K562 (cell line): Measurements from ENCODE around the gene C9. TPM values are rescaled to one million over a fixed set of nuclear protein-coding genes. Genes with fewer than 3 reads are reported as not detected.
A peak's percentile ranks its signal among the peaks of the same experiment; 100 is the strongest.

Experiments
- BACH1 ChIP-seq: fragments of 200-800 bp; sonication (Bioruptor generic); IDR thresholded peaks from 2 replicates; pipeline ENCODE4 v1.6.1; 2016; ENCODE audit warnings: missing genetic modification characterization, missing compliant biosample characterization
- ELF2 ChIP-seq: fragments of 250-450 bp; sonication (Bioruptor Pico); IDR thresholded peaks from 2 replicates; pipeline ENCODE4 v1.5.0; 2021; ENCODE audit warnings: mild to moderate bottlenecking
- MEIS2 ChIP-seq: fragments of 450-650 bp; IDR thresholded peaks from 2 replicates; pipeline ENCODE4 v1.6.1; 2014; ENCODE audit warnings: mild to moderate bottlenecking; ENCODE audit not compliant: partially characterized antibody
- MITF ChIP-seq: IDR thresholded peaks from 2 replicates; pipeline ENCODE4 v1.6.1; 2014; ENCODE audit warnings: antibody characterized with exemption
- SUPT5H ChIP-seq: fragments of 450-650 bp; IDR thresholded peaks from 2 replicates; pipeline ENCODE4 v1.6.1; 2016
- TEAD1 ChIP-seq, 2 experiments: fragments of 450-650 bp in 1 of 2; sonication (generic) in 1 of 2; formaldehyde crosslinking; IDR thresholded peaks; 2 replicates each; pipeline versions ENCODE4 v1.4.0 to v1.8.0; 2020 to 2022; ENCODE audit warnings: mild to moderate bottlenecking in 2 of 2, missing genetic modification reagents in 1 of 2
- polyA plus RNA-seq, 8 experiments: library from polyadenylated mRNA; depleted of rRNA in 4 of 8; stranded (reverse) in 5 of 8; unstranded in 3 of 8; fragments of >200 nt; fragmentation: Nextera tagmentation in 2 of 8; fragmentation: Illumina TruSeq in 1 of 8; extraction: Ambion mirVana in 2 of 8; extraction: Trizol in 1 of 8; gene quantifications; 2 replicates each; pipeline versions ENCODE4 v1.2.1 to v1.2.3, GENCODE V29; 2011 to 2014; ENCODE audit warnings: inconsistent platforms in 1 of 8, missing spikeins in 1 of 8
- total RNA-seq, 7 experiments: library from RNA; depleted of rRNA in 6 of 7; stranded (reverse); fragments of >200 nt in 6 of 7; fragmentation: Illumina TruSeq in 2 of 7; extraction: Trizol in 2 of 7; gene quantifications; 2 replicates each; pipeline versions ENCODE4 v1.2.1 to v1.2.3, GENCODE V29; 2011 to 2021; ENCODE audit warnings: low replicate concordance in 1 of 7
- TF ChIP-seq, protein P1 (sequence below): fragments of 450-650 bp; IDR thresholded peaks from 2 replicates; pipeline ENCODE4 v1.6.1; 2016; ENCODE audit warnings: antibody characterized with exemption
- TF ChIP-seq, protein P2 (sequence below), 3 experiments: fragments of 200-800 bp in 1 of 3; fragments of 250-450 bp in 1 of 3; fragments of 450-650 bp in 1 of 3; sonication (Bioruptor Pico) in 1 of 3; sonication (Bioruptor generic) in 1 of 3; formaldehyde crosslinking in 1 of 3; IDR thresholded peaks; 2 replicates each; pipeline versions ENCODE4 v1.6.1 to v1.8.0; 2016 to 2022; ENCODE audit warnings: mild to moderate bottlenecking in 2 of 3, missing genetic modification characterization in 2 of 3, missing compliant biosample characterization in 1 of 3, moderate library complexity in 1 of 3

The C9 gene
- total and polyA plus RNA-seq, 9 of the 15 experiments (the other 6 are each of a cell fraction or from before 2014, with no cell fraction given) = 0.08 to 0.38 TPM; not detected in 7

DNA sequence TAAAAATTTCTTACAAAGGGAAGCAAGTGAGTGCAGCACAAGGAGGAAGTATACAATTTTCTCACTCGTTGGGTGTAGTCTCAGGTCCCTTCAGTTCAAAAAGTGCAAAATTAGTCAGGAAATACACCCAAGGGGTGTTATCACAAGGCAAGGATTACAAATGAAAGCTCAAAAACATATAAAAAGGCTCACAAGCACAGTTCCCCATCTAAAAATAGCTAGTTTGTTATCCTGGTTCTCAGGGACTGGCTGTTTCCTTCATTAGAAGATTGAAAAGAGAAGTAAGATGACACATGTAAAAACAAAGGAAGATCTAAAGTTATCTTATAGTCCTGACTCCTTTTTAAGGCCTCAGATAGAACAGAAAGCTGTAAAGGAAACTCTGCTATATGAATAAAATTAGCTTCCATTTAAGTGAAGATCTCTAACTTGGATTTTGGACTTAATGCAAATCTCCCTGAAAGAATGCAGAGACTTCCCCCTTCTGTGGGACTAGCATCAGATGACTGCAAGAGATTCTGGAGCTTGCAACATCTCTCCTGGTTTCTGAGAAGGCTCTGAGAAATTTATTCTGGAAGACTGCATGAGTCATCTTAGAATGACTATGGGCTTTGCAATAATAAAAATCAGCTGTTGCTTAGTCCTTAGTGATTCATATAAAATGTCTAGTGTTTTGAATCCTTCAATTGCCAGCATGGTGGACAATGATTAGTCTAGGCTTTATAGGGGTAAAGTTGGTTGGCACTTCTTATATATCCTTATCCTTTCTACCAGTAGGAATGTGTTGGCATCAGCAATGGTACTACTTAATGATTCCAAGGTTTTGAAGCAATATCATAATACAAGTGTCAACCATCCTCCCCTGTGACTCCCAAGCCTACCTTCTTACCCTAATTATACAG, 35.1 kb upstream of the C9 start (continued):
- TF ChIP-seq TEAD1 (CRISPR knock-in tag; IDR thresholded peaks at IDR 0.05) (peak in 1 of 2 experiments; percentile 69; a peak in 1 of 4 replicates), MITF (peak; percentile 48; the same call in 1 of the 2 replicates), MEIS2 (peak; percentile 25), ELF2 (CRISPR knock-in tag) (no peak), BACH1 (peak; percentile 75), SUPT5H (no peak)
- TF ChIP-seq, protein P1, sequence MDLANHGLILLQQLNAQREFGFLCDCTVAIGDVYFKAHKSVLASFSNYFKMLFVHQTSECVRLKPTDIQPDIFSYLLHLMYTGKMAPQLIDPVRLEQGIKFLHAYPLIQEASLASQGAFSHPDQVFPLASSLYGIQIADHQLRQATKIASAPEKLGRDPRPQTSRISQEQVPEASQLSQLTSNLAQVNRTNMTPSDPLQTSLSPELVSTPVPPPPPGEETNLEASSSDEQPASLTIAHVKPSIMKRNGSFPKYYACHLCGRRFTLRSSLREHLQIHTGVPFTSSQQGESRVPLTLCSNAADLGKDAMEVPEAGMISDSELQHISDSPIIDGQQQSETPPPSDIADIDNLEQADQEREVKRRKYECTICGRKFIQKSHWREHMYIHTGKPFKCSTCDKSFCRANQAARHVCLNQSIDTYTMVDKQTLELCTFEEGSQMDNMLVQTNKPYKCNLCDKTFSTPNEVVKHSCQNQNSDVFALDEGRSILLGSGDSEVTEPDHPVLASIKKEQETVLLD = no peak
- TF ChIP-seq, protein P2, sequence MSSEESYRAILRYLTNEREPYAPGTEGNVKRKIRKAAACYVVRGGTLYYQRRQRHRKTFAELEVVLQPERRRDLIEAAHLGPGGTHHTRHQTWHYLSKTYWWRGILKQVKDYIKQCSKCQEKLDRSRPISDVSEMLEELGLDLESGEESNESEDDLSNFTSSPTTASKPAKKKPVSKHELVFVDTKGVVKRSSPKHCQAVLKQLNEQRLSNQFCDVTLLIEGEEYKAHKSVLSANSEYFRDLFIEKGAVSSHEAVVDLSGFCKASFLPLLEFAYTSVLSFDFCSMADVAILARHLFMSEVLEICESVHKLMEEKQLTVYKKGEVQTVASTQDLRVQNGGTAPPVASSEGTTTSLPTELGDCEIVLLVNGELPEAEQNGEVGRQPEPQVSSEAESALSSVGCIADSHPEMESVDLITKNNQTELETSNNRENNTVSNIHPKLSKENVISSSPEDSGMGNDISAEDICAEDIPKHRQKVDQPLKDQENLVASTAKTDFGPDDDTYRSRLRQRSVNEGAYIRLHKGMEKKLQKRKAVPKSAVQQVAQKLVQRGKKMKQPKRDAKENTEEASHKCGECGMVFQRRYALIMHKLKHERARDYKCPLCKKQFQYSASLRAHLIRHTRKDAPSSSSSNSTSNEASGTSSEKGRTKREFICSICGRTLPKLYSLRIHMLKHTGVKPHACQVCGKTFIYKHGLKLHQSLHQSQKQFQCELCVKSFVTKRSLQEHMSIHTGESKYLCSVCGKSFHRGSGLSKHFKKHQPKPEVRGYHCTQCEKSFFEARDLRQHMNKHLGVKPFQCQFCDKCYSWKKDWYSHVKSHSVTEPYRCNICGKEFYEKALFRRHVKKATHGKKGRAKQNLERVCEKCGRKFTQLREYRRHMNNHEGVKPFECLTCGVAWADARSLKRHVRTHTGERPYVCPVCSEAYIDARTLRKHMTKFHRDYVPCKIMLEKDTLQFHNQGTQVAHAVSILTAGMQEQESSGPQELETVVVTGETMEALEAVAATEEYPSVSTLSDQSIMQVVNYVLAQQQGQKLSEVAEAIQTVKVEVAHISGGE (CRISPR knock-in tag; IDR thresholded peaks at IDR 0.05) = peak in 1 of 3 experiments; percentile 57; a peak in 2 of 6 replicates
- TF ChIP-seq, all 486 proteins: peak for 102
